CD4-positive, CD25-positive, alpha-beta regulatory T cell (primary cell): Measurements from ENCODE around the gene SERP1. TPM values are rescaled to one million over a fixed set of nuclear protein-coding genes. Genes with fewer than 3 reads are reported as not detected.

Experiments used
- ATAC-seq, 2 donors: fragments of 150-1000 bp; cut with Tn5 transposase; one replicate each; pipeline ENCODE4 v1.10.0; 2021; ENCODE audit warnings: low read depth in 2 of 2, moderate number of reproducible peaks in 2 of 2, moderate library complexity in 1 of 2
- DNase-seq, 3 donors: peaks; one replicate each; pipeline versions ENCODE4 v3.0.0 to v3.0.0-alpha.2; 2012 to 2022; ENCODE audit warnings: mixed read lengths in 1 of 3
- H3K27ac ChIP-seq: one replicate; pipeline ENCODE4 v1.7.0; 2013; ENCODE audit warnings: mild to moderate bottlenecking, low read length; ENCODE audit not compliant: insufficient read depth, poor library complexity, severe bottlenecking
- H3K27me3 ChIP-seq: one replicate; pipeline ENCODE4 v1.7.0; 2013; ENCODE audit warnings: low read length; ENCODE audit not compliant: control insufficient read depth, insufficient read depth
- H3K36me3 ChIP-seq: one replicate; pipeline ENCODE4 v1.7.0; 2013; ENCODE audit warnings: mild to moderate bottlenecking, low read length, moderate library complexity; ENCODE audit not compliant: control insufficient read depth, insufficient read depth
- H3K4me1 ChIP-seq: 2 replicates; pipeline ENCODE4 v1.7.0; 2013; ENCODE audit warnings: mild to moderate bottlenecking, low read length; ENCODE audit not compliant: insufficient read depth, control insufficient read depth, poor library complexity, severe bottlenecking
- H3K4me3 ChIP-seq: one replicate; pipeline ENCODE4 v1.7.0; 2013; ENCODE audit warnings: low read depth, mild to moderate bottlenecking, low read length, moderate library complexity
- H3K9me3 ChIP-seq, 2 experiments: 1 replicate in 1 of 2; 2 replicates in 1 of 2; pipeline ENCODE4 v1.7.0; 2013; ENCODE audit warnings: low read length in 2 of 2, mild to moderate bottlenecking in 1 of 2, moderate library complexity in 1 of 2; ENCODE audit not compliant: control insufficient read depth in 2 of 2
- H3K27ac Mint-ChIP-seq, 3 donors: one replicate each; pipeline ENCODE4 v1.8.0; 2020 to 2022; ENCODE audit warnings: mild to moderate bottlenecking in 3 of 3, mixed read lengths in 3 of 3, moderate library complexity in 2 of 3
- H3K27me3 Mint-ChIP-seq: one replicate; pipeline ENCODE4 v1.8.0; 2022; ENCODE audit warnings: mild to moderate bottlenecking, mixed read lengths
- H3K36me3 Mint-ChIP-seq: one replicate; pipeline ENCODE4 v1.8.0; 2020; ENCODE audit warnings: mixed read lengths
- H3K4me1 Mint-ChIP-seq, 4 donors: one replicate each; pipeline ENCODE4 v1.8.0; 2020 to 2022; ENCODE audit warnings: mixed read lengths in 4 of 4, mild to moderate bottlenecking in 1 of 4
- H3K4me3 Mint-ChIP-seq, 4 donors: one replicate each; pipeline ENCODE4 v1.8.0; 2020 to 2022; ENCODE audit warnings: mild to moderate bottlenecking in 4 of 4, mixed read lengths in 4 of 4, moderate library complexity in 3 of 4
- H3K9me3 Mint-ChIP-seq, 7 donors: one replicate each; pipeline ENCODE4 v1.8.0; 2020 to 2022; ENCODE audit warnings: mixed read lengths in 7 of 7, mild to moderate bottlenecking in 3 of 7, moderate library complexity in 2 of 7
- polyA plus RNA-seq, 4 donors: library from polyadenylated mRNA; unstranded; fragments of 300-500 nt; fragmentation: Illumina TruSeq; gene quantifications; one replicate each; pipeline ENCODE4 v1.2.3, GENCODE V29; 2021
- total RNA-seq: library from RNA; stranded (reverse); gene quantifications from one replicate; pipeline ENCODE4 v1.2.3, GENCODE V29; 2022

Gene SERP1
- total and polyA plus RNA-seq, 5 donors from 2014 or later = 104 to 160 (median 133) TPM

DNA sequence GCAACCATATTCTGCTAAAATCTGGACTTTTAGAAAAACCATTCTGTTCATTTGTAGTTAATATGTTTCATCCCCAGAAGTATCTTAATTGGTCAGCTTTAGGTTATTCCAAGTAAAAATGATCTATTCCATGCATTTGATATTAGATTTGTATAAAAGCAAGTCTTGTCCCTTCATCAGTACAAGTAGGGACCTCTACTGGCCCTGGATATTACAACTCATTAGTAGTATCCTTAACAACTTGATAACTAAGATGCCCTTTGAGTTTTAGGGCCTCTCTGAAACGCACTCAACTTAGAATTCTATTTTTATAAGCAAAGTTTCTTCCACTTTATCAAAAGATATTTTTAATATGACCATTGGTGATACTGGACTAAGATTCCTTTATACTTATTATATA is 31.6 kb upstream of the SERP1 start:
- H3K9me3 Mint-ChIP-seq = no peaks in the 10 kb centered on the region
- Histone ChIP-seq H3K4me3 (no peak overlapping the region), H3K27me3 (no peaks in the 10 kb centered on the region), H3K4me1 (peaks cover under 1% of the 10 kb centered on the region), H3K27ac (no peak overlapping the region), H3K9me3 (no peaks in the 10 kb centered on the region), H3K36me3 (peaks cover 41% of the 10 kb centered on the region)
- H3K36me3 Mint-ChIP-seq = peaks cover 25% of the 10 kb centered on the region
- H3K4me1 Mint-ChIP-seq = peaks cover 22 to 33% (median 24%) of the 10 kb centered on the region in 4 donors
- ATAC-seq (no peak), DNase-seq (no peak)
- no peaks in the 10 kb centered on the region for H3K27me3 Mint-ChIP-seq
- H3K4me3 Mint-ChIP-seq = no peak overlapping the region
- no peak overlapping the region for H3K27ac Mint-ChIP-seq

DNA sequence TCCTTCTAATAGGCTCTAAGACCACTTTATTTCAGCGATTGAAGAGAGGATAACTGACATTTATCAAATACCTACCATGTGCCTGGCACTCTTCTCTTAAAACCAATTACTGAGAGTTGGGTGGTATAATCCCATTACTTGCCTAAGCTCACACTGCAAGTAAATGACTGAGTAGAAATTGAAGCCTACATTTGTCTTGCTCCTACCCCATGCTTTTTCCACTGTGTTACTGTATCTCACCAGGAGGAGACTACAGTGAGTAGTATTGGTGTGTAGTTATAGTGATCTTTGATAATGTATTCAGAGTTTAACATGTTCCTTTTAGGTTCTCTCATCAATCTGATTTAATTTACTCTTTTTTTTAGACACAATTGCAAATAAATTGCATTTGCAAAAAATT is 21.0 kb upstream of the SERP1 start:
- Histone ChIP-seq H3K9me3 (no peaks in the 10 kb centered on the region), H3K36me3 (peaks cover 74% of the 10 kb centered on the region), H3K27ac (no peak overlapping the region), H3K4me3 (no peak overlapping the region), H3K4me1 (no peaks in the 10 kb centered on the region), H3K27me3 (no peaks in the 10 kb centered on the region)
- no peak for ATAC-seq
- Mint-ChIP-seq H3K9me3 (peaks cover 0 to 1% (median 0%) of the 10 kb centered on the region in 7 donors), H3K27ac (no peak overlapping the region), H3K27me3 (no peaks in the 10 kb centered on the region), H3K4me1 (peaks cover 0 to 24% (median 2%) of the 10 kb centered on the region in 4 donors), H3K36me3 (peaks cover 29% of the 10 kb centered on the region), H3K4me3 (no peak overlapping the region)
- no peak for DNase-seq

DNA sequence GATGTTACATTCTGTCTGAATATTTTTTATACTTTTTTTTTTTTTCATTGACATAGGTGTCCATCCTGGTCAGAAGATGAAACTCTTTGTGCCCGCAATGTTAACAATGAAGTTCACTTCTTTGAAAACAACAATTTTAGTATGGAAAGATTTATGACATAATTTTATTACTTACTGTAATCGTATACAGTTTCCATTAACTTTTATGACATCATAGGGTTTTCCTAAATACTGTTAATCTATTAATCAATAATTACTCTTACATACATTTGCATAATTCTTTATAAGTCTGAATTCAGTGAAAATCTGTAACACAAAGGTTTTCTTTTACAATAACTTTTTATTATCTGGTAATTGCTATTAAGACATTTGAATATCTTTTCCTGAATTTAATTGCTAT is 17.9 kb upstream of the SERP1 start:
- H3K27me3 ChIP-seq = no peaks in the 10 kb centered on the region
- H3K4me3 Mint-ChIP-seq = no peak overlapping the region
- H3K4me1 Mint-ChIP-seq = peaks cover 5 to 28% (median 9%) of the 10 kb centered on the region in 4 donors
- H3K36me3 ChIP-seq = peaks cover 59% of the 10 kb centered on the region
- H3K4me1 ChIP-seq = no peaks in the 10 kb centered on the region
- no peak for ATAC-seq
- peaks cover 13% of the 10 kb centered on the region for H3K36me3 Mint-ChIP-seq
- H3K9me3 Mint-ChIP-seq = peaks cover 0 to 1% (median 0%) of the 10 kb centered on the region in 7 donors
- no peak for DNase-seq
- no peaks in the 10 kb centered on the region for H3K27me3 Mint-ChIP-seq
- no peak overlapping the region for H3K27ac Mint-ChIP-seq
- H3K27ac ChIP-seq = no peak overlapping the region
- H3K4me3 ChIP-seq = no peak overlapping the region
- H3K9me3 ChIP-seq = no peaks in the 10 kb centered on the region

- DNase-seq (no peak), ATAC-seq (no peak)
- peaks cover 37% of the 10 kb centered on the region for H3K36me3 Mint-ChIP-seq
- Histone ChIP-seq H3K27me3 (no peaks in the 10 kb centered on the region), H3K9me3 (no peaks in the 10 kb centered on the region), H3K36me3 (peaks cover 43% of the 10 kb centered on the region), H3K27ac (no peak overlapping the region), H3K4me3 (no peak overlapping the region), H3K4me1 (no peaks in the 10 kb centered on the region)
- H3K27me3 Mint-ChIP-seq = no peaks in the 10 kb centered on the region
- peaks cover 36 to 39% (median 37%) of the 10 kb centered on the region in 4 donors for H3K4me1 Mint-ChIP-seq
- H3K9me3 Mint-ChIP-seq = no peaks in the 10 kb centered on the region
- no peak overlapping the region for H3K4me3 Mint-ChIP-seq
- H3K27ac Mint-ChIP-seq = no peak overlapping the region
Measured at GRCh38 chr3:150557725-150558124, 11.4 kb upstream of the SERP1 start.

- peak overlapping the region in 1 of 3 donors; percentile 29 for H3K27ac Mint-ChIP-seq
- no peak overlapping the region for H3K4me3 ChIP-seq
- no peaks in the 10 kb centered on the region for H3K9me3 ChIP-seq
- H3K27ac ChIP-seq = no peak overlapping the region
- no peaks in the 10 kb centered on the region for H3K4me1 ChIP-seq
- no peaks in the 10 kb centered on the region for H3K9me3 Mint-ChIP-seq
- no peaks in the 10 kb centered on the region for H3K27me3 Mint-ChIP-seq
- H3K36me3 ChIP-seq = peaks cover 46% of the 10 kb centered on the region
- peaks cover 37 to 40% (median 38%) of the 10 kb centered on the region in 4 donors for H3K4me1 Mint-ChIP-seq
- H3K27me3 ChIP-seq = no peaks in the 10 kb centered on the region
- ATAC-seq (no peak), DNase-seq (no peak)
- H3K4me3 Mint-ChIP-seq = no peak overlapping the region
- peaks cover 39% of the 10 kb centered on the region for H3K36me3 Mint-ChIP-seq
Measured at GRCh38 chr3:150556792-150557191, 10.5 kb upstream of the SERP1 start.

DNA sequence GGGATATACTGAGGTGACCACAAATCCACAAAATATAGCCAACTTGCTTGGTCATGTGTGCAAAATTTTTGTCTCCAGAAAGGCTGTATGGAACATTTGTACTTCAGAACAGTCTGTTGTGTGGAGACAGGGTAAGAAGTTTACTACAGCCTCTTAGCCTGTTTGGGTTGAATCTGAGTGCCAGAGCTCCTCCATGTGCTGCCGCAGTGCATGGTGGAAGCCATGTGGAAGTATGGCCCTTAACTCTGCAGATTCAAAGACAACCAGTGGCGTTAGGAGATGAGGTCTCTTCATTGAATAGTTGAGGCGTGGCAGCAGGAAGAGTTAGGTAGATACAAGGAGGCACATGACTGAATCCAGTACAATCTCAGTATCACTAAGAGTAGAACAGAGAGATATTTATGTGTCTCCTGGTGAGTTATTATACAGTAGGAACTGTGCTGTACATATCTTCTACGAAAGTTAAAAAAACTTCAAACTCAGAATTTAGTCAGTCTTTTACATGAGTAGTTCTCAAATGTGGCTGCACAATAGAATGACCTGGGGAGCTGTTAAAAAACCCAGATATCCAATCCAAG is 9.7 kb upstream of the SERP1 start:
- Mint-ChIP-seq H3K27me3 (no peaks in the 10 kb centered on the region), H3K9me3 (no peaks in the 10 kb centered on the region), H3K4me1 (peaks cover 39 to 44% (median 41%) of the 10 kb centered on the region in 4 donors), H3K36me3 (peaks cover 41% of the 10 kb centered on the region), H3K4me3 (peak overlapping the region in 1 of 4 donors; percentile 19), H3K27ac (peak overlapping the region in 1 of 3 donors; percentile 56)
- Histone ChIP-seq H3K4me3 (no peak overlapping the region), H3K27ac (no peak overlapping the region), H3K36me3 (peaks cover 46% of the 10 kb centered on the region), H3K27me3 (no peaks in the 10 kb centered on the region), H3K9me3 (no peaks in the 10 kb centered on the region), H3K4me1 (no peaks in the 10 kb centered on the region)
- ATAC-seq (no peak), DNase-seq (no peak)

DNA sequence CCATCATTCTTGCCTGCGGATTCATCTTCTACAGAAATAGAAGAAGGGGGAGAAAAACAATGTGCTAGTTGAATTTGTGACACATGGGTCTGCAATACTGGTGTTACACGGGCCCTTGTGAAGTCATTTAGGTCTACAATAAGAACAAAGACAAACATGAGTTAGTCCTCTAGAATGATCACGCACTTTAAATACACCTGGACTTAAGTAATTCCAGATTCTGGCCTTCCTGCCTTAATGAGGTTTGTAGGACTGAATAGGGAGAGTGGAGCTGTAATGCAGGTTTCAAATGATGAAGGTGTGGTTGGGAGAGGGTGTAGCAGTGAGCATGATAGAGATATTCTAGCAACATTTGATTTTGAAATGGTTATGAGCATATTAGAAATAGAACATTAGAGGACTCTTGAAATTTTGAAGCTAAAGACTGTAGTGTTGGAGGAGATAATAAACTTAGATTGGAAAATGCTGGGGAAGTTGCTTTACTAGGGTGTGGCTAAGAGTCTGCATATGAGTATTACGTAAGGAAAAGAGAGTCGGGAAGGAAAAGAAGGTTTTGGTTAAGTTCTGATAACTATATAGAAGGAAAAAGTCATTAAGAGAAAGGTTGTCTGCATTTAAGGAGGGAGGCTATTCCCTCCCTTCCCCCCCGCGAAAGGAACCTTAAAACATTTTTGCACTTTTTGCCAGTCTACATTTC is 897 bp upstream of the SERP1 start:
- Mint-ChIP-seq H3K4me3 (peak overlapping the region; percentile 93 to 98 (median 94)), H3K9me3 (no peaks in the 10 kb centered on the region), H3K27ac (peak overlapping the region; percentile 95 to 99 (median 98)), H3K27me3 (no peaks in the 10 kb centered on the region), H3K36me3 (peaks cover 19% of the 10 kb centered on the region), H3K4me1 (peaks cover 39 to 67% (median 57%) of the 10 kb centered on the region in 4 donors)
- peak overlapping the region; percentile 92 for H3K4me3 ChIP-seq
- DNase-seq (no peak), ATAC-seq (no peak)
- no peaks in the 10 kb centered on the region for H3K27me3 ChIP-seq
- peak overlapping the region; percentile 99 for H3K27ac ChIP-seq
- H3K36me3 ChIP-seq = peaks cover 14% of the 10 kb centered on the region
- peaks cover 29% of the 10 kb centered on the region for H3K4me1 ChIP-seq
- no peaks in the 10 kb centered on the region for H3K9me3 ChIP-seq
